ENCODE results near the gene ADGRV1.
"Not testable (repeated sequence)": the region's sequence is repeated elsewhere in the genome, so short reads cannot be mapped to it uniquely, and the experiment has no call there.

Gene ADGRV1

GRCh38 chr5:91030521-91031401, 472.2 kb downstream of the ADGRV1 start:
- no peak for DNase-seq (ENCODE audit: low spot score)

- no peak for DNase-seq (ENCODE audit: low spot score)
Observed at GRCh38 chr5:91031402-91031752, 472.8 kb downstream of the ADGRV1 start.

- DNase-seq (ENCODE audit: low spot score) = no peak
Observed at GRCh38 chr5:91032125-91032524, 473.5 kb downstream of the ADGRV1 start.

- DNase-seq (ENCODE audit: low spot score) = no peak
Observed at GRCh38 chr5:91033370-91033769, 474.8 kb downstream of the ADGRV1 start.

GRCh38 chr5:91038180-91038808, 479.7 kb downstream of the ADGRV1 start:
- no peak for DNase-seq (ENCODE audit: low spot score)

GRCh38 chr5:91041132-91041531, 482.5 kb downstream of the ADGRV1 start:
- DNase-seq (ENCODE audit: low spot score) = not testable (repeated sequence)

GRCh38 chr5:91042247-91042935, 483.8 kb downstream of the ADGRV1 start:
- no peak for DNase-seq (ENCODE audit: low spot score)

- no peak for DNase-seq (ENCODE audit: low spot score)
Observed at GRCh38 chr5:91042936-91043255, 484.3 kb downstream of the ADGRV1 start.

GRCh38 chr5:91048073-91048472, 489.5 kb downstream of the ADGRV1 start:
- no peak for DNase-seq (ENCODE audit: low spot score)

GRCh38 chr5:91049112-91049511, 490.5 kb downstream of the ADGRV1 start:
- DNase-seq (ENCODE audit: low spot score) = no peak

- DNase-seq (ENCODE audit: low spot score) = no peak
Observed at GRCh38 chr5:91049800-91050199, 491.2 kb downstream of the ADGRV1 start.

GRCh38 chr5:91052411-91052810, 493.8 kb downstream of the ADGRV1 start:
- DNase-seq (ENCODE audit: low spot score) = not testable (repeated sequence)

GRCh38 chr5:91052977-91053740, 494.6 kb downstream of the ADGRV1 start:
- DNase-seq (ENCODE audit: low spot score) = no peak

GRCh38 chr5:91053741-91054025, 495.1 kb downstream of the ADGRV1 start:
- no peak for DNase-seq (ENCODE audit: low spot score)

GRCh38 chr5:91058155-91058554, 499.6 kb downstream of the ADGRV1 start:
- DNase-seq (ENCODE audit: low spot score) = no peak

GRCh38 chr5:91058575-91058974, 500.0 kb downstream of the ADGRV1 start:
- no peak for DNase-seq (ENCODE audit: low spot score)

- DNase-seq (ENCODE audit: low spot score) = no peak
Observed at GRCh38 chr5:91059409-91059808, 500.8 kb downstream of the ADGRV1 start.

GRCh38 chr5:91061094-91061493, 502.5 kb downstream of the ADGRV1 start:
- DNase-seq (ENCODE audit: low spot score) = no peak

- DNase-seq (ENCODE audit: low spot score) = no peak
Observed at GRCh38 chr5:91061946-91062562, 503.5 kb downstream of the ADGRV1 start.

- not testable (repeated sequence) for DNase-seq (ENCODE audit: low spot score)
Observed at GRCh38 chr5:91063098-91063690, 504.6 kb downstream of the ADGRV1 start.

- no peak for DNase-seq (ENCODE audit: low spot score)
Observed at GRCh38 chr5:91065496-91065895, 506.9 kb downstream of the ADGRV1 start.

- no peak for DNase-seq (ENCODE audit: low spot score)
Observed at GRCh38 chr5:91069364-91069763, 510.8 kb downstream of the ADGRV1 start.

Data from hematopoietic multipotent progenitor cell treated with erythropoietin and hydrocortisone succinate and interleukin-3 and kit ligand, for 15 days (in vitro differentiated cells).